HL-60 (cell line): ENCODE data around the gene DCK.

Experiments
- GABPA ChIP-seq: IDR thresholded peaks from 2 replicates; pipeline ENCODE4 v1.6.1; 2012; ENCODE audit warnings: low read depth
- POLR2AphosphoS5 ChIP-seq: IDR thresholded peaks from 2 replicates; pipeline ENCODE4 v1.6.1; 2012; ENCODE audit warnings: low read depth
- SPI1 ChIP-seq: IDR thresholded peaks from 2 replicates; pipeline ENCODE4 v1.6.1; 2012; ENCODE audit warnings: low read depth, mild to moderate bottlenecking, borderline replicate concordance
- TF ChIP-seq, protein P1 (sequence below): IDR thresholded peaks from one replicate; pipeline ENCODE4 v1.5.1; 2011; ENCODE audit warnings: low read length, control low read depth, inconsistent platforms; ENCODE audit not compliant: insufficient read depth
- TF ChIP-seq, protein P2 (sequence below): IDR thresholded peaks from 2 replicates; pipeline ENCODE4 v1.6.1; 2012; ENCODE audit warnings: low read depth; ENCODE audit not compliant: insufficient replicate concordance

GRCh38 chr4:71050809-71051208, 57.4 kb downstream of the DCK start:
- no peak for TF ChIP-seq GABPA
- TF ChIP-seq, protein P1, sequence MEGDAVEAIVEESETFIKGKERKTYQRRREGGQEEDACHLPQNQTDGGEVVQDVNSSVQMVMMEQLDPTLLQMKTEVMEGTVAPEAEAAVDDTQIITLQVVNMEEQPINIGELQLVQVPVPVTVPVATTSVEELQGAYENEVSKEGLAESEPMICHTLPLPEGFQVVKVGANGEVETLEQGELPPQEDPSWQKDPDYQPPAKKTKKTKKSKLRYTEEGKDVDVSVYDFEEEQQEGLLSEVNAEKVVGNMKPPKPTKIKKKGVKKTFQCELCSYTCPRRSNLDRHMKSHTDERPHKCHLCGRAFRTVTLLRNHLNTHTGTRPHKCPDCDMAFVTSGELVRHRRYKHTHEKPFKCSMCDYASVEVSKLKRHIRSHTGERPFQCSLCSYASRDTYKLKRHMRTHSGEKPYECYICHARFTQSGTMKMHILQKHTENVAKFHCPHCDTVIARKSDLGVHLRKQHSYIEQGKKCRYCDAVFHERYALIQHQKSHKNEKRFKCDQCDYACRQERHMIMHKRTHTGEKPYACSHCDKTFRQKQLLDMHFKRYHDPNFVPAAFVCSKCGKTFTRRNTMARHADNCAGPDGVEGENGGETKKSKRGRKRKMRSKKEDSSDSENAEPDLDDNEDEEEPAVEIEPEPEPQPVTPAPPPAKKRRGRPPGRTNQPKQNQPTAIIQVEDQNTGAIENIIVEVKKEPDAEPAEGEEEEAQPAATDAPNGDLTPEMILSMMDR = no peak
- no peak for TF ChIP-seq POLR2AphosphoS5
- TF ChIP-seq, protein P2, sequence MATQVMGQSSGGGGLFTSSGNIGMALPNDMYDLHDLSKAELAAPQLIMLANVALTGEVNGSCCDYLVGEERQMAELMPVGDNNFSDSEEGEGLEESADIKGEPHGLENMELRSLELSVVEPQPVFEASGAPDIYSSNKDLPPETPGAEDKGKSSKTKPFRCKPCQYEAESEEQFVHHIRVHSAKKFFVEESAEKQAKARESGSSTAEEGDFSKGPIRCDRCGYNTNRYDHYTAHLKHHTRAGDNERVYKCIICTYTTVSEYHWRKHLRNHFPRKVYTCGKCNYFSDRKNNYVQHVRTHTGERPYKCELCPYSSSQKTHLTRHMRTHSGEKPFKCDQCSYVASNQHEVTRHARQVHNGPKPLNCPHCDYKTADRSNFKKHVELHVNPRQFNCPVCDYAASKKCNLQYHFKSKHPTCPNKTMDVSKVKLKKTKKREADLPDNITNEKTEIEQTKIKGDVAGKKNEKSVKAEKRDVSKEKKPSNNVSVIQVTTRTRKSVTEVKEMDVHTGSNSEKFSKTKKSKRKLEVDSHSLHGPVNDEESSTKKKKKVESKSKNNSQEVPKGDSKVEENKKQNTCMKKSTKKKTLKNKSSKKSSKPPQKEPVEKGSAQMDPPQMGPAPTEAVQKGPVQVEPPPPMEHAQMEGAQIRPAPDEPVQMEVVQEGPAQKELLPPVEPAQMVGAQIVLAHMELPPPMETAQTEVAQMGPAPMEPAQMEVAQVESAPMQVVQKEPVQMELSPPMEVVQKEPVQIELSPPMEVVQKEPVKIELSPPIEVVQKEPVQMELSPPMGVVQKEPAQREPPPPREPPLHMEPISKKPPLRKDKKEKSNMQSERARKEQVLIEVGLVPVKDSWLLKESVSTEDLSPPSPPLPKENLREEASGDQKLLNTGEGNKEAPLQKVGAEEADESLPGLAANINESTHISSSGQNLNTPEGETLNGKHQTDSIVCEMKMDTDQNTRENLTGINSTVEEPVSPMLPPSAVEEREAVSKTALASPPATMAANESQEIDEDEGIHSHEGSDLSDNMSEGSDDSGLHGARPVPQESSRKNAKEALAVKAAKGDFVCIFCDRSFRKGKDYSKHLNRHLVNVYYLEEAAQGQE = no peak
- TF ChIP-seq SPI1 = no peak
